GM18870 (cell line): ENCODE data around the gene MED15.

Experiments
- ATAC-seq: cut with Tn5 transposase; IDR thresholded peaks from one replicate; pipeline ENCODE4 v1.9.1; 2021; ENCODE audit warnings: moderate library complexity; ENCODE audit not compliant: unreplicated experiment

MED15 gene

DNA sequence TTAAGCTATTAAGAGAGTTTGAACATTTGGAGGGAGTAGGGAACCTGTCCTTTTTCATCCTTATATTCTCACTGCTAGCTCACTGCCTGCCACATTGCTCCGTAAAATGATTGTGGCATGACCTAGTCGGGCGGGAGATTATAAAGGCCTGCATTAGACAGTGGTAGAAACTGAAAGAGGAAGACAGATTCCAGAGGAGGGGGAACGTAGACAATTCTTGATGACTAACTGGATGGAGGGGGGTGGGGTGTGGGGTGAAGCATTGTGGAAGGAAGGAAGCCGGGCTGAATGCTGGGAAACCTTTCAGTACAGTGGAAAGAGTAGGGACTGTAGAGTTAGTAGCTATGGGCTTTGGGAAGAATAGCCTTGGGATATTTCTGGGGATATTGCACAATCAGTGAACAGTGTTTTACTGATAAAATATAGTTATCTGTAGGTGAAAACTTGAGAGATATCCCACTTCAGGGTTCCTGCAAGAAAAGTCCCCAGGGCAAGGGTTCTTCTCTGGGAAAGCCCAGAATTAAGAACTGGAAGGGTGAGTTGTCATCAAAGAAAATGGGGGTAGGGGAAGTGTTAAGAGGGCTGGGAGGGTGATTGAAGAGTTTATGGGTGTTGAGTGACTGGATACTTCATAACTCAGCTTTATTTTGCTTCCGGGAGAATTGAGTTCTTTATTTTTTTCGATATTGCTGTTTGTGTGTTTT is 2.1 kb downstream of the MED15 start:
- ATAC-seq: no peak

DNA sequence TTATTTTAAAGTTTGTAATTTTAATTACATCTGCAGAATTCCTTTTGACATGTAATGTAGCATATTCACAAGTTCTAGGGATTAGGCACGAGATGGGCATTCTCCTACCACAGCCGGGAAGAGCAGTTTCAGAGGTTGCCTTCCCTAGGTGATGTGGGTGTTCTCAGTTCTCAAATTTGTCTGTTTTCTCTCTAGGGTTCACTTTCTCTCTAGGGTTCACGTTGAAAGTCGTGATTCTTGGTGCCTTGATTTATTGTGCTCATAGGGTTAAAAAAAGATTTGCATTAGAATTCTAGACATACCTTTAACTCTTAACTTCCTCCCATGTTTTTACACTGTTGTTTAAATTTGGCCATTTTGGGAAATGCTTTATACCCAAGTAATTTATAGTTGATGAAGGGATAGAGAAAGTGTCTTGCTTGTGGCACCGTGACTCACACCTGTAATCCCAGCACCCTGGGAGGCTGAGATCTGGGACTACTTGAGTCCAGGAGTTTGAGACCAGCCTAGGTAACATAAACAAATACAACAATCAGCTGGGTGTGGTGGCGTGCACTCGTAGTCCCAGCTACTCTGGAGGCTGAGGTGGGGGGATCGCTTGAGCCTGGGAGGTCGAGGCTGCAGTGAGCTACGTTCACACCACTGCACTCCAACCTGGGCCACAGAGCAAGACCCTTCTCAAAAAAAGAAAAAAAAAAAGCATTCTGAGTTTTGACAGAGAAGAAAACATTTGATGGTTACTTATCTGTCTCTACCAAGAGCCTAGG is 3.6 kb downstream of the MED15 start:
- no peak for ATAC-seq

DNA sequence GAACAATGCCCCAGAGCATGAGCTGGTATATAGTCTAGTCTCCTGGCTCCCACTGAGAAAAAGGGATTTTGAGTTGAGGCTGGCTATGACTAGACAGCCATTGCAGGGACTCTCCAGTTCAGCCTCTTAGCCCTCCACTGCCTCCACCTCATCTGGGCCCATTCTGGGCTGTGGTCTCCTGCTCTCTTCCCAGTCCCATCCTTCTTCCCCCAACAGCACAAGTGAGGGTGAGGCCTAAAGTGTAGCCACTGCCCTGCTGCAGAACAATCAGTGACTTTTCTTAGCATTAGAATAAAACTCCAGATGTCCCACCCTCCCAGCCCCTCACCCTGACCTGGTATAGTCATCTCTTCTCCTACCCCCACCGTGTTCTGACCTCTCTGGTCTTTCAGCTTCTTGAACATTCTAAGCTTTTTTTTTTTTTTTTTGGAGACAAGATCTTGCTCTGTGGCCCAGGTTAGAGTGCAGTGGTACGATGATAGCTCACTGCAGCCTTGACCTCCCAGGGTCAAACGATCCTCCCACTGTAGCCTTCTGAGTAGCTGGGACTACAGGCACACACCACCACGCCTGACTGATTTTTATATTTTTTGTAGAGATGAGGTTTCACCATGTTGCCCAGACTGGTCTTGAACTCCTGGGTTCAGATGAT is 4.3 kb downstream of the MED15 start:
- ATAC-seq: no peak

DNA sequence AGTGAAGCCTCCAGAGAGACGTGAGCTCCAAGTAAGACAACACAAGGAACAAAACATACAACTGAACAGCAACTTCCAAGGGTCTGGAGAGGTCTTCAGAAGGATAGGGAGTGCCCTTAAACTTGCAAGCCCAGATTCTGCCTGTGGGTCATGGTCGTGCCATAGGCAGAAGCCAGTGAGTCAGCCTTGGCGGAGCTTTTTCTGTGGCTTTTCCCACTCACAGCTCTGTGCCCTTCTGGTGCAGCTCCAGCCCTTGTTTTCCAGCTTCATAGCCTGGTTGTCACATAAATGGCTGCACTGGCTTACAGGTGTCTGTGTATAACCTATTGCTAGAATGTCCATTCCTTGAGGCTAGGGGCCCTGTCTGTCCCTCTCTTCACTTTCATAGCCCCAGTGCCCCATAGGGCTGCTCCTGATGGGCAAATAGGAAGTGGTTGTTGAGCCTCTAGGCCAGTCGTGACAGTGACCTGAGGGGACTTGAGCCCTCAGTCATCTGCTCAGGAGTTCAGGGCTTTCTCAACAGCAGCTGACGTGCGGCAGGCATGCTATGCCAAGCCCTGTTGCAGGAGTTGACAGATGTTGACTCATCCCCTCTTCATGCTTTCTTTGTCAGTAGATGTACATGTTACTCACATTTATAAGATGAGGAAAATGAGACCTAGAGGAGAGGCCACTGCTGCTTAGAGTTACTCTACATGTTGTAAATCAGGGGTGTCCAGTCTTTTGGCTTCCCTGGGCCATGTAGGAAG is 7.4 kb downstream of the MED15 start:
- no peak for ATAC-seq

DNA sequence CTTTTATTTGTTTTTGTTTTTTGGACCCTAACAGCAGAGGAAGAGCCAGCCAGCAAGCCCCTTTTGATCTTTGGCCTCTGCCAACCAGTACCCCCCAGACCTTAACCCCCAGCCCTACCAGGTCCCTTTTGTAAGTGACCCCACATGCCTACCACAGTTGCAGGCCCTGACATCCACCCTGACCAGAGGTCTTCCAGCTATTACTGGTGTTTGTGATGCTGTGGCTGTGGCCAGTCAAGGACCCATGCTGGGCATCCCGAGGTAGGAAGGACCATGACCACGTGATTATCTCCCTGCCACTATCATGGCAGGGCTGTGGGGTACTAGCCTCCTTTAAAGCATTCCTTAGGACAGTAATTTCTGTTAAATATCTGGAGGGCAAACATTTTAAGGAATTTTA is 9.0 kb downstream of the MED15 start:
- no peak for ATAC-seq

DNA sequence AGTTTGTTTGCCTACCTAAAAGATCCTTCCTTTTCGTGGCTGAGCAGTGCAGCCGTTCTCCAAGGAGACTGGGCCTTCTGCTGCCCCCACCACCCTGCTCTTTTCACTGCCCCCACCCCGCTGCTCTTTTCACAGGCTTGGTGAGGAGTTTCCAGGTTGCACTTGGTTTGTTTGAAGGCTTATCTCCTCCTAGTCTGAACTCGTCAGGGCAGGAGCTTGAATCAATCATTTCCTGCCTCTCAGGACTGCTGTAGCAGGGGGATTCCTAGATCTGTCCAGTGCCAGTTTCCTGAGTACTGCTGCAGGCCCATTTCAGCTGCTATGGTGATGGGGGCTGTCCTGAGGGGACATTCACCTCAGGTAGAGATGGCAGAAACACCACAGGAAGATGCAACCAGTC is 10.0 kb downstream of the MED15 start:
- ATAC-seq: no peak

DNA sequence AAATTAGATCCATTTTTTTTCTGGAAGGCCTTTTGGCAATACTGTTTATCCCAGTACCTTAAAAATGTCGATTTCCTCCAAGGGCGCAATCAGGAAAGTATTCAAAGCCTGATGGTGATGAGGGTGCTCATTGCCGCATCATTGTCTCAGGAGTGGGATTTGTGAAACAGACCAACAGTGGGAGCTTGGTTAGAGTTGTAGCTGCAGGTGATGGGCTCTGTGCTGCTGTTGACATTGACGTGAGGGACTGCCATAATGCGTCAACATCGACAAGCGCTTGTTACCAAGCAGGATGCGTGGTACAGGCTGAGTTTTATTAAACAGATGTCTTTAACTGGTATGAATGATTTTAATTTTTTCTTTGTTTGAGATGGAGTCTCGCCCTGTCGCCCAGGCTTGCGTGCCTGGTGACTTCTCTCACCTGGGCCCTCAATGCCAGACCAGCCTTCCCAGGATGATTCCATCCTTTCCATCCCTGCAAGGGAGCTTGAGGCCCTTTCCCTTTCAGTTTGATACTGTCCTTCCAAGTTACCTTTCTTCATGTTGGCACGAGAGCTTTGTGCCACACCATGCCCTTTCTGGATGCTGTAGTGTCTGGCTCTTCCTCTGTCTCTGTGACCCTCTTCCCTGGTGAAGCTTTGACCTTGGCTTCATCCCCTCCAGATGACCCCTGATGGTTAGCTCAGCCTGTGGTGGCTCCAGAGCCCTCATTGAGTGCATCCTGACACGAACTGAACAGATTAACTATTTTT is 10.6 kb downstream of the MED15 start:
- ATAC-seq: no peak

DNA sequence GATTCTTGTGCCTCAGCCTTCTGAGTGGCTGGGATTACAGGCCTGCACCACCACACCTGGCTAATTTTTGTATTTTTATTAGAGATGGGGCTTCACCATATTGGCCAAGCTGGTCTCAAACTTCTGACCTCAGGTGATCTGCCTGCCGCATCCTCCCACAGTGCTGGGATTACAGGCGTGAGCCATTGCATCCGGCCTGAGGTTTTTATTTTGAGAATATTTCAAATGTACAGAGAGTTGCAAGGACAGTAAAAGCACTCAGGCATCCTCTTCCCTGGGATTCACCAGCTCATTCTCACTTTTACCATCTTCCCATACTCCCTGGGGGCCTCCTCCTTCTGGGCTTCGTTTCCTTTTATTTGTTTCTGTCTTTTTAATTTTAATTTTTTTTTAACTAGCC is 12.1 kb downstream of the MED15 start:
- ATAC-seq: no peak

DNA sequence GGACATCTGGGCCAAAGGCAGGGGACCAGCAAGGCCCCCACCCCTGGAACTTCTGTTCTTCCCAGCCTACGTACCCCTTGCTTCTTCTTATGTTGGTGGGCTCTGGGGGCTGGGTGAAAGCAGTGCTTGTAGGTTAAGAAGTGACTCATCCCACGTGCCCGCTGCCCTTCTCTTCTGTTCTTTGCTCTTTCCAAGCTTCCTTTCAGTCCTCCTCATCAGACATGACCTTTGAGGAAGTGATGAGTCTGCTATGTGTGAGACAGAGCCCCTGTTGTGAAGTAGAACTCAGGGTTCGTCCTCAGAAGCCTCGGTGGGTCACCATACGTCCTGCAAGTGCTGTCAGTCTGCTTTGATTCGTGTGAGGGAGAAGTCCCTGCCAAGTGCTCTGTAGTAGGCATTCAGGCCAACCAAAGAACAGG is 12.7 kb downstream of the MED15 start:
- no peak for ATAC-seq

DNA sequence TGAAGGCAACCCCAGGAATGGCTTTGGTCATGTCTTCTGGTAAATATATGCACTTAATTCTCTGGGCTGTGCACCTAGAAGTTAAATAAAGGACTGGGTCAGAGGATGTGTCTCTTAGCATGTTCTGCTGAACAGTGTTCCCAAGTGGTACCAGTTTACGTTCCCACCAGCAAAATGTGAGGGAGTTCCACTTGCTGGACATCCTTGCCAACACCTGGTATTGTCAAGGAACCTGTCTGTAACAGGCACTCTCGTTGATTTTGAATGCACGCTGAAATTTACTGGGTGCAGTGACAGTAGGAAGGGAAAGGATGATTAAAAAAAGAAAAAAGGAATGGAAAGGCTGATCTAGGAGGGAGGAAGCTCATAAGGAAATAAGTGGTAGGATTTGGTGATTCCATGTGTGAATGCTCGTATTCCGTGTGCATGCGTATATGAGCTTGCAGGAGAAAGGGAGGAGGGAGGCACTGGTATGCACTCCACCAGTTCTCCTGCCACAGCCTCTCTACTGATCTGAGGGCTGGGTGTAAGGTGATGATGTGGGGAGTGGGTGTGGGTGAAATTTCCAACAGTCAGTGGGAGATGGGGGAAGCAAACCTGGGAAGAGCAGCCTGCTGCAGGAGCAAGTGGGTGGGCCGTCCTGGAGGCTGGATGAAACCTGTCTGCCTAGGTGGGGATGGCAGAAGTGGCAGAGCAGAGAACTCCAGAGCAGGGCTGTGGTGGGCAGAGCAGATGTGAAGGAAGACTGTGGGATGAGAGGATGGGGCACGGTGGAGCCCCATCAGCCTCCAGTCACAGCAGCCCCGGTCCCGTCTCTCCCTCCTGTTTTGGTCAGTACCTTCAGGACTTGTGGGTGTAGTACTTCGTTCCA is 15.0 kb downstream of the MED15 start:
- no peak for ATAC-seq

DNA sequence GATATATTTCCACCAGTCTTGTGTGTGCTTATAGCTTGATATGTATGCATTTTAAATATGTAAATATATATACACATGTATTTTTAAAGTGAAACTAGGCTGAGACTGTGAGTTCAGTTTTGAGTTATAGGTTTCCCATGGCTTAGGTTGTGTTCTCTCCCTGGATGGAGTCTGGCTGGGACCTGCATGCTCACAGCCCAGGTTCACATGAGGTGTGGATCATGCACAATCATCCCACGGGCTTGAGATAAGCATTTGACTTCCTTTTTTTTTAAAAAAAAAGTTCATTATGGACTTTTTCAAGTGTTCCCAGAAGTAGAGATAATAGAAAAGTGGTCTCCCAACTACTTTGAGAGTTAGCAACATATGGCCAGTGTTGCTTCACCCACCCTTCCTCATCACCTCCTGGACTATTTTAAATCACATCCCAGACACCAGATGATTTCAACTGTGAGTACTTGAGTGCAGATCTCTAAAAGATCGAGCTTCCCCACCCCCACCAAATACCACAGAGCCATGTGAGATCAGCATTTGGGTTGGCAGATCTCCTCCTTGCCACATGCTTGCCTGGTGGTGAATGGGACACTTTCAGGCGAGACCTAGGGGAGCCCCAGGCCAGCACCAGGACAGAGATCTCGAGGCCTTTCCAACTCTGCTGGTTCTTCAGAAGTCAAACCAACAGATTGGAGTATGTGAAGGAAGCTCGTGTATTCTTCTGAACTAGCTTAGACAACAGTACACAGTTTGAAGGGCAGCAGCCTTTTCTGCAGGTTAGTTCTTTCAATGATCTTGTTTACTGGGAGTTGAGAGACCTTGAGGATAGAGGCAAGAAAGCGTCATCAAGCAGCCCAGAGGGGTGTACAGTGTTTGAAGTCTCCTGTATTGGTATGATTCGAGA is 15.9 kb downstream of the MED15 start:
- no peak for ATAC-seq

DNA sequence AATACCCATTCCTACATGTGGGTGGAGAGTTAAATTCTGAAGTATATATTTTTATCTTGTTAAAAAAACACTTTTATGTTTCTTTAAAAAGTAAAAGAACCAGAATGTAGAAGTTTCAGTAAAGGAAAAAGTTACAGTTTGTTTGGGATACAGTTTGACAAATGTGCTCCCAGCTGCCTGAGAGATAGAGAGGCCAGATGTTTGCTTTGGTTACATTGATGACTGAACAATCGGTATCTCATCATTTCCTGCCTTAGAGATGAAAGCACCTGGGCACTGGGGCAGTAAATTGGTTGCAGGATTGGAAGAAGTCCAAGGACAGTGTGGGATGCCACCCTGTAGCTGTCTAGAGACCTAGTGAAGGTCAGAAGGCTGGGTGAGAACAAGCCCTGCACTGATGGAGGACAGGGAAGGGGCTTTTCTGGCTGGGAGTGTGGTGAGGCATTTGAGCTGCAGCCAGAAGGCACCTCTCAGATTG is 16.6 kb downstream of the MED15 start:
- no peak for ATAC-seq

DNA sequence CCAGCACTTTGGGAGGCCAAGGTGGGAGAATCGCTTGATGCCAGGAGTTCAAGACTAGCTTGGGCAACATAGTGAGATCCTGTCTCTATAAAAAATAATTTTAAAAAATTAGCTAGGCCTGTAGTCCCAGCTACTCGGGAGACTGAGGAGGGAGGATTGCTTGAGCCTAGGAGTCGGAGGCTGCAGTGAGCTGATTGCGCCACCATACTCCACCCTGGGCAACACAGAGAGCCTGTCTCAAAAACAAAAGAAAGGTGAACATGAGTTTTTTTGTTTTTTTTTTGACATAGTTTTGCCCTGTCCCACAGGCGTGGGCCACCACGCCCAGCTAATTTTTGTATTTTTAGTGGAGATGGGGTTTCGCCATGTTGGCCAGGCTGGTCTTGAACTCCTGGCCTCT is 17.6 kb downstream of the MED15 start:
- no peak for ATAC-seq

DNA sequence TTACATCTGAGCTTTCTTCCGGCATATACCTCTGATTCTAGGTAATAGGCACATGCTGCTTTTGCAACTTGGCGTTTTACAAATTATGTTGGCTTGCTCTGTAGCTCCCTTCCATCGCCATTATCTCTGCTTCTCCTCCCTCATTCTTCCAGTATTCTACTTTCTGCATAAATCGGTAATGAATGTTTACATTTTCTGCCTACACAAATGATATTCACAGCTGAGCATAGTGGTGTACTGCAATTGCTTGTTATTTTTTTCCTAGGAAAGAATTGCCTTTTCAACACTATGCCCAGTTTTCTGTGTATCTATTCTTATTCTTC is 18.9 kb downstream of the MED15 start:
- no peak for ATAC-seq

DNA sequence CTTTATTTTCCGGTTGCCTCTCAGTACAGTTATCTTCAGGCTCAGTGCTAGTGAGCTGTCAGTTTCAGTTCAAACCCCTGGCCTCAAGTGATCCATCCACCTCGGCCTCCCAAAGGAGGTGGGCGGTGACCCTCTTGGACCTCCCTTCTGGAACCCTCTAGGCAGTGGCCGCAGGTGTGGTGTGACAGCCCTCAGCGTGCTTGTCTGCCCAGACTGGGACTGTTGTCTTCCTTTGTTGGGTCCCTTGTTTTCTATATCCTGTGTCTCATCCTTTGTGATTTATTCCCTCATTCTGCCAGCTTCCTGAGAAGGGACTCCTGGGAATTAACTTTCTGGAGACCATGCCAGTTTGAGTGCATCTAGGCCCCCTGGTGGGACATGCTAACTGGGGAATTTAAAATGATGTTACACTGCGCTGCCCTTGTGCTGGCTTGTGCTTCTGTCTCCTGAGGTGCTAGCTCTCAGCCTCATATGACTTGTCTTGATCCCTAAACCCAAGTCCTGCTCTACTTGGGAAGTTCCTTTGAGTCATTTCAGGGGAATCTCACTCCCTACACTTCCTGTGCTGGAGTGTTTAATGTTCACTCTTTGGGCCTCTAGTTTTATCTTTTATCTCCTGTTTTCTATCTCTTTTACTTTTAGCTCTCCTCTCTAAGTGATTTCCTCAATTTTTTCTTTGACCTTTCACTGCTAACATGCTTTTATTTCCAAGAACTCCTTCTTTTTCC is 19.4 kb downstream of the MED15 start:
- ATAC-seq: no peak

DNA sequence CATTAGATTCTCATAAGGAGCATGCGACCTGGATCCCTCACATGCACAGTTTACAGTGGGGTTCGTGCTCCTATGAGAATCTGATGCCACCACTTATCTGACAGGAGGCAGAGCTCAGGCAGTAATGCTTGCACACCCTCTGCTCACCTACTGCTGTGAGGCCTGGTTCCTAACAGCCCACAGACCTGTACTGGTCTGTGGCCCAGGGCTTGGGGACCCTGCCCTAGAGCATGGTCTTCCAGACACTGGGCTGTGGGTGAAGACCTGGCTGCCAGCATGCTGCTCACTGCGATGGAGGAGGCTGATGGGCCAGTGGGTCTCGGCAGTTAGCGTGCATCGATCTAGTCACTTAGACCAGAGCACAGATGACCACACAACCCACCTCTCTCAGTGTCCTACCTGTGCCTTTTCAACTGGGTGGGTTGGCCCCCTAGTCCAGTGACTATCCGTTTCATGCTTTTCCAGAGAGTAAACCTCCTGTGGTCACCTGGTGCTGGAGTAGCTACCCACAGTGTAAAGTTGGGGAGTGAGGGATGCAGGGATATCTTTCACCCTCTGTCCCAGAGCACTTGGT is 21.1 kb downstream of the MED15 start:
- no peak for ATAC-seq

DNA sequence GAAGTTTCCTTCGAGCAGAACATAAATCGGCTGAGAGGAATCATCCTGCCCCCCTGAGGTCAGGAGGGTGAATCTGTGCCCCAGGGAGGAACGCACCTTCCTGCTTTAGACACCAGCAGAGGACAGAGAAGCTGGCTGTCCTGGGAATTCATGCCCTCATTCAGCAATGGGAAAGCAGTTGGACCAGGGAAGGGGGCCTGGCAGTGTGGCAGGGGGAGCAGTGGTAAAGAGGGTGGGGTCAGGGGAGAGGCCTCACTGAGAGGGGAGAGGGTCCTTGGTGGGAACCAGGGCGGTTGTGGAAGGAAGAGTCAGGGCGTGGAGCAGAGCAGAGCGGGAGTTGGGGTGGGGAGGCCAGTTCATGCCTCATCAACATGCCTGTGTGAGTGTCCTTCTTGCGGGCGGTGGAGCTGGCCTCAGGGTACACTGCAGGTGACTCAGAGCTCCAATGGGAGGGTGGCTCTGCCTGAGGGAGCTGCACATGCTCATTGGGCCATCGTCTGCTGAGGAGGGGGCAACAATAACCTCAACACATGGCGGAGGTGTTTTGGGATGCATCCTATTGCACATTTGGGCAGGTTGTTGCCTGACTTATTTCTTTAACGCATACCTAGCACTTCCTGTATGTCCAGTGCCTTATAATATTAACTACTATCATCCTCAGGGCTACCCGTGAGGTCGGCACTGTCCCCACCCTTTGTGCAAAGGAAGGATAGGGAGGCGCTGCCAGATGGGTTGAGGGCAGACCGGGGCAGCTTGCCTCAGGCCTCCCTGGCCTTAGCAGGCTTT is 23.2 kb downstream of the MED15 start:
- no peak for ATAC-seq
